SIG-M5 (cell line): Measurements from ENCODE around the gene SIK2.

ENCODE experiments used
- DNase-seq: peaks from one replicate; lab custom pipeline; 2025; lab: John Stamatoyannopoulos, UW

SIK2 gene

GRCh38 chr11:111601979-111602864 is at the start of gene SIK2:
Gene SIK2 (plus strand): TSS chr11:111602449. CDS start chr11:111602564, 115 bp downstream.
- peak; percentile 47 for DNase-seq

- DNase-seq = no peak
Observed at GRCh38 chr11:111554532-111554931, 47.7 kb upstream of the SIK2 start.

- no peak for DNase-seq
Observed at GRCh38 chr11:111555255-111555654, 47.0 kb upstream of the SIK2 start.

GRCh38 chr11:111557425-111558111 is 44.7 kb upstream of the SIK2 start:
- DNase-seq = no peak

GRCh38 chr11:111559800-111560464 is 42.3 kb upstream of the SIK2 start:
- DNase-seq = no peak

- DNase-seq = no peak
Observed at GRCh38 chr11:111560800-111561199, 41.4 kb upstream of the SIK2 start.

- no peak for DNase-seq
Observed at GRCh38 chr11:111561306-111561705, 40.9 kb upstream of the SIK2 start.

GRCh38 chr11:111561791-111562325 is 40.4 kb upstream of the SIK2 start:
- DNase-seq = no peak

GRCh38 chr11:111562692-111563389 is 39.4 kb upstream of the SIK2 start:
- DNase-seq = no peak

GRCh38 chr11:111565114-111565720 is 37.0 kb upstream of the SIK2 start:
- DNase-seq = no peak

- no peak for DNase-seq
Observed at GRCh38 chr11:111566324-111566723, 35.9 kb upstream of the SIK2 start.

GRCh38 chr11:111569476-111569875 is 32.8 kb upstream of the SIK2 start:
- no peak for DNase-seq

- DNase-seq = no peak
Observed at GRCh38 chr11:111570796-111571195, 31.5 kb upstream of the SIK2 start.

GRCh38 chr11:111571829-111572501 is 30.3 kb upstream of the SIK2 start:
- DNase-seq = no peak

GRCh38 chr11:111572581-111572980 is 29.7 kb upstream of the SIK2 start:
- no peak for DNase-seq

- DNase-seq = no peak
Observed at GRCh38 chr11:111573821-111574249, 28.4 kb upstream of the SIK2 start.

- DNase-seq = no peak
Observed at GRCh38 chr11:111574373-111575225, 27.6 kb upstream of the SIK2 start.

GRCh38 chr11:111575740-111576139 is 26.5 kb upstream of the SIK2 start:
- no peak for DNase-seq

- no peak for DNase-seq
Observed at GRCh38 chr11:111577821-111578220, 24.4 kb upstream of the SIK2 start.

GRCh38 chr11:111581341-111581740 is 20.9 kb upstream of the SIK2 start:
- no peak for DNase-seq
